ENCODE measurements around the gene RNASEH2B. TPM values are rescaled to one million over a fixed set of nuclear protein-coding genes. Genes with fewer than 3 reads are reported as not detected.

The RNASEH2B gene
- total RNA-seq, 1 donor from 2014 or later: 9.3 TPM

DNA sequence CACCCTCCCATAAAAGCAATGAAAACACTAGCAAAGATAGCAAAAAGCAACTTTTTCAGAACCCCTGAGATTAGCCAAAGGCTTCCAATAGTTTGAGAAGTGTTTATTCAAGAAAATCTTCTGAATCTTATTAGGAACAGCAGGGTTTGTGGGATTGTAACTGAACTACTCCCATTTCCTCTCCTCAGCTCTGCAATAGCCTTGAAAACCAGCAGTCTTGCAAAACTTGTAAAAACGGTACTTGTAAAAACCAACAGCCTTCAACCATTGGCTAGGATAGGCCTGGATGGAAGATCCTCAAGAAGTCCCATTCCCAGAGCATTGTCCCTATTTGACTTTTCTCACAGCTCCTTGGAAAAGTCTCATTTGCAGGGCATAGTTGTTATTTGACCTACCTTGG lies 12.1 kb downstream of the RNASEH2B start:
- TF ChIP-seq CTCF (IDR thresholded peaks at IDR 0.05; ENCODE audit: unreplicated experiment): no peak
- Mint-ChIP-seq H3K4me1 (ENCODE audit: unreplicated experiment) (peaks cover 6% of the 10 kb centered on the region), H3K27ac (ENCODE audit: unreplicated experiment) (no peak overlapping the region), H3K9me3 (ENCODE audit: unreplicated experiment) (peaks cover 5% of the 10 kb centered on the region), H3K4me3 (ENCODE audit: unreplicated experiment) (no peak overlapping the region), H3K27me3 (ENCODE audit: unreplicated experiment) (no peaks in the 10 kb centered on the region), H3K36me3 (ENCODE audit: low read depth, unreplicated experiment) (peaks cover 9% of the 10 kb centered on the region)
- no peak for DNase-seq (ENCODE audit: low spot score)

GRCh38 chr13:50923272-50923671 lies 13.7 kb downstream of the RNASEH2B start:
- Mint-ChIP-seq H3K36me3 (ENCODE audit: low read depth, unreplicated experiment) (peaks cover 9% of the 10 kb centered on the region), H3K4me1 (ENCODE audit: unreplicated experiment) (no peaks in the 10 kb centered on the region), H3K9me3 (ENCODE audit: unreplicated experiment) (peaks cover 5% of the 10 kb centered on the region), H3K27me3 (ENCODE audit: unreplicated experiment) (no peaks in the 10 kb centered on the region), H3K4me3 (ENCODE audit: unreplicated experiment) (no peak overlapping the region), H3K27ac (ENCODE audit: unreplicated experiment) (no peak overlapping the region)
- DNase-seq (ENCODE audit: low spot score): no peak
- no peak for TF ChIP-seq CTCF (IDR thresholded peaks at IDR 0.05; ENCODE audit: unreplicated experiment)

- Mint-ChIP-seq H3K4me1 (ENCODE audit: unreplicated experiment) (no peaks in the 10 kb centered on the region), H3K4me3 (ENCODE audit: unreplicated experiment) (no peak overlapping the region), H3K36me3 (ENCODE audit: low read depth, unreplicated experiment) (peaks cover 9% of the 10 kb centered on the region), H3K27ac (ENCODE audit: unreplicated experiment) (no peak overlapping the region), H3K27me3 (ENCODE audit: unreplicated experiment) (no peaks in the 10 kb centered on the region), H3K9me3 (ENCODE audit: unreplicated experiment) (peaks cover 5% of the 10 kb centered on the region)
- TF ChIP-seq CTCF (IDR thresholded peaks at IDR 0.05; ENCODE audit: unreplicated experiment): no peak
- DNase-seq (ENCODE audit: low spot score): no peak
These were observed 14.4 kb downstream of the RNASEH2B start for GRCh38 chr13:50924025-50924424.

- no peak overlapping the region for H3K4me3 Mint-ChIP-seq (ENCODE audit: unreplicated experiment)
- peaks cover 2% of the 10 kb centered on the region for H3K4me1 Mint-ChIP-seq (ENCODE audit: unreplicated experiment)
- DNase-seq (ENCODE audit: low spot score): no peak
- no peaks in the 10 kb centered on the region for H3K27me3 Mint-ChIP-seq (ENCODE audit: unreplicated experiment)
- H3K9me3 Mint-ChIP-seq (ENCODE audit: unreplicated experiment): peaks cover 5% of the 10 kb centered on the region
- H3K27ac Mint-ChIP-seq (ENCODE audit: unreplicated experiment): no peak overlapping the region
- H3K36me3 Mint-ChIP-seq (ENCODE audit: low read depth, unreplicated experiment): peaks cover 4% of the 10 kb centered on the region
- TF ChIP-seq CTCF (IDR thresholded peaks at IDR 0.05; ENCODE audit: unreplicated experiment): no peak
These were observed 18.1 kb downstream of the RNASEH2B start for GRCh38 chr13:50927701-50928100.

- no peak for DNase-seq (ENCODE audit: low spot score)
- H3K4me1 Mint-ChIP-seq (ENCODE audit: unreplicated experiment): peaks cover 2% of the 10 kb centered on the region
- H3K36me3 Mint-ChIP-seq (ENCODE audit: low read depth, unreplicated experiment): peaks cover 4% of the 10 kb centered on the region
- H3K27ac Mint-ChIP-seq (ENCODE audit: unreplicated experiment): no peak overlapping the region
- no peak overlapping the region for H3K4me3 Mint-ChIP-seq (ENCODE audit: unreplicated experiment)
- no peak for TF ChIP-seq CTCF (IDR thresholded peaks at IDR 0.05; ENCODE audit: unreplicated experiment)
- H3K9me3 Mint-ChIP-seq (ENCODE audit: unreplicated experiment): peaks cover 5% of the 10 kb centered on the region
- no peaks in the 10 kb centered on the region for H3K27me3 Mint-ChIP-seq (ENCODE audit: unreplicated experiment)
These were observed 18.5 kb downstream of the RNASEH2B start for GRCh38 chr13:50928102-50928501.

Measured in endothelial cell (in vitro differentiated cells).